ENCODE results near the gene SUSD1.
"Not testable (repeated sequence)": the region's sequence is repeated elsewhere in the genome, so short reads cannot be mapped to it uniquely, and the experiment has no call there.

The SUSD1 gene

GRCh38 chr9:112078432-112078831 is 96.7 kb downstream of the SUSD1 start:
- no peak for TF ChIP-seq CTCF (IDR thresholded peaks at IDR 0.05; ENCODE audit: low read depth, low read length)
- TF ChIP-seq MYC (IDR thresholded peaks at IDR 0.05; ENCODE audit: low read depth, low read length), result no peak
- no peak for DNase-seq (ENCODE audit: low read depth)
- no peak overlapping the region for H3K4me3 ChIP-seq (ENCODE audit: low read depth, low read length)

GRCh38 chr9:112076814-112077213 is 98.3 kb downstream of the SUSD1 start:
- no peak for TF ChIP-seq POLR2A (IDR thresholded peaks at IDR 0.05; ENCODE audit: extremely low read depth, insufficient read length)
- no peak for TF ChIP-seq MAX (IDR thresholded peaks at IDR 0.05; ENCODE audit: low read depth, low read length)
- peak; percentile 10 for DNase-seq (ENCODE audit: low read depth)
- no peak overlapping the region for H3K4me3 ChIP-seq (ENCODE audit: low read depth, low read length)

- DNase-seq (ENCODE audit: low read depth), result no peak
- TF ChIP-seq MYC (IDR thresholded peaks at IDR 0.05; ENCODE audit: low read depth, low read length) (no peak), MAX (IDR thresholded peaks at IDR 0.05; ENCODE audit: low read depth, low read length) (no peak), POLR2A (IDR thresholded peaks at IDR 0.05; ENCODE audit: extremely low read depth, insufficient read length) (no peak), CTCF (IDR thresholded peaks at IDR 0.05; ENCODE audit: low read depth, low read length) (no peak)
- H3K4me3 ChIP-seq (ENCODE audit: low read depth, low read length), result no peak overlapping the region
Measured at GRCh38 chr9:112075009-112075378, 100.1 kb downstream of the SUSD1 start.

- peak; percentile 70 for DNase-seq (ENCODE audit: low read depth)
- TF ChIP-seq POLR2A (IDR thresholded peaks at IDR 0.05; ENCODE audit: extremely low read depth, insufficient read length) (no peak), CTCF (IDR thresholded peaks at IDR 0.05; ENCODE audit: low read depth, low read length) (peak; percentile 90), MYC (IDR thresholded peaks at IDR 0.05; ENCODE audit: low read depth, low read length) (no peak)
- no peak overlapping the region for H3K4me3 ChIP-seq (ENCODE audit: low read depth, low read length)
Measured at GRCh38 chr9:112074250-112075008, 100.7 kb downstream of the SUSD1 start.

GRCh38 chr9:112073639-112074173 is 101.4 kb downstream of the SUSD1 start:
- H3K4me3 ChIP-seq (ENCODE audit: low read depth, low read length); DNase-seq (ENCODE audit: low read depth): not testable (repeated sequence)

- TF ChIP-seq MYC (IDR thresholded peaks at IDR 0.05; ENCODE audit: low read depth, low read length) (no peak), CTCF (IDR thresholded peaks at IDR 0.05; ENCODE audit: low read depth, low read length) (no peak), POLR2A (IDR thresholded peaks at IDR 0.05; ENCODE audit: extremely low read depth, insufficient read length) (no peak), MAX (IDR thresholded peaks at IDR 0.05; ENCODE audit: low read depth, low read length) (no peak)
- DNase-seq (ENCODE audit: low read depth), result no peak
- no peak overlapping the region for H3K4me3 ChIP-seq (ENCODE audit: low read depth, low read length)
Measured at GRCh38 chr9:112072721-112073638, 102.1 kb downstream of the SUSD1 start.
